A673 (cell line): ENCODE data around the gene TM9SF2.

Experiments
- CTCF ChIP-seq: fragments of 300-800, 200-600 bp; sonication (generic); conservative IDR thresholded peaks from 2 replicates; pipeline ENCODE4 v1.5.1; 2017; ENCODE audit warnings: low read depth, mild to moderate bottlenecking, antibody characterized with exemption, low read length, moderate library complexity, mixed read lengths
- EZH2 ChIP-seq: fragments of 200-600 bp; sonication (generic); IDR thresholded peaks from 2 replicates; pipeline ENCODE4 v1.6.1; 2017; ENCODE audit warnings: borderline replicate concordance, low read depth, mild to moderate bottlenecking, mixed read lengths, antibody characterized with exemption, low read length; ENCODE audit not compliant: poor library complexity, severe bottlenecking

- TF ChIP-seq CTCF (no peak), EZH2 (no peak)
These were observed 14.3 kb upstream of the TM9SF2 start for GRCh38 chr13:99486996-99487395.
